ENCODE data around the gene MAP7D2. TPM values are rescaled to one million over a fixed set of nuclear protein-coding genes. Genes with fewer than 3 reads are reported as not detected.

Gene MAP7D2
- total RNA-seq, 1 experiment from 2014 or later = 0.91 TPM

DNA sequence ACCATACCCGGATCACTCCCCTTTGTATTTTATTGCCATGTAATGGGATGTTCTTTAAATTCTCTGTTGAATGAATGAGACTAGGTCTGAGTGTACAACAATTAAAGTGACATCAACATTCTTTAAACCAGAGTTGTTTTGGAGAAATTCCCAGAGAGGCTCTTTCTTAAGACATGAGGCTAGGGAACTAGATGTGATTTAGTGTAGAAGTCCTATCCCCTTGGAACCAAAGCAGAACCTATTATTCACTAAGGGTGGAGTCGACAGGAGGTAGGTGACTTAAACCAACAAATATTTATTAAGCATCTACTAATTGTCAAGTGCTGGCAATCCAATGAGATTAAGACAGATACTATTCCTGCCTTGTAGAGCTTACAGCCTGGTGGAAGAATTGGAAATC, 23.3 kb upstream of the MAP7D2 start:
- H3K9me3 ChIP-seq (ENCODE audit: low read length) = no peaks in the 10 kb centered on the region
- peaks cover 50% of the 10 kb centered on the region for H4K20me1 ChIP-seq (ENCODE audit: low read length)
- intact Hi-C loops (cut with micrococcal nuclease) = no loop called here
- peak overlapping the region; percentile 96; the same call in 1 of the 2 replicates for H3K9ac ChIP-seq (ENCODE audit: low read length)
- DNase-seq (peak; percentile 43), ATAC-seq (0 out of 2 replicates have a peak, but pooled peaks have one; percentile 1)
- H3K4me1 ChIP-seq (ENCODE audit: insufficient read depth, low read length) = peaks cover 34% of the 10 kb centered on the region
- peak overlapping the region; percentile 100 for H3K4me3 ChIP-seq (ENCODE audit: low read length)
- no peaks in the 10 kb centered on the region for H3F3A ChIP-seq (ENCODE audit: low read length, unreplicated experiment)
- ChIA-PET POLR2A (ENCODE audit: unreplicated experiment) (no interaction called here), CTCF (interaction anchor here (0.5 kb wide), 1 partner anchor 63 kb away, joined by 5 read pairs; no protein-coding TSS in a partner anchor)
- no peaks in the 10 kb centered on the region for H3K9me2 ChIP-seq (replicated peaks; ENCODE audit: low read length)
- BruUV-seq (replicated peaks) = no TSS peak
- peaks cover 50% of the 10 kb centered on the region for H3K36me3 ChIP-seq (ENCODE audit: low read depth, low read length)
- no peaks in the 10 kb centered on the region for H3K27me3 ChIP-seq (ENCODE audit: low read length)
- H3K79me2 ChIP-seq (ENCODE audit: low read length) = peaks cover 64% of the 10 kb centered on the region
- no peak overlapping the region for H3K27ac ChIP-seq (ENCODE audit: low read length)
- no peak overlapping the region for H2AFZ ChIP-seq (ENCODE audit: low read length)
- TF ChIP-seq EZH2phosphoT487 (IDR thresholded peaks at IDR 0.05; ENCODE audit: borderline replicate concordance, low read length) = no peak
- TF ChIP-seq EZH2 (IDR thresholded peaks at IDR 0.05; ENCODE audit: low read length, unreplicated experiment) = no peak
- TF ChIP-seq, protein P1, sequence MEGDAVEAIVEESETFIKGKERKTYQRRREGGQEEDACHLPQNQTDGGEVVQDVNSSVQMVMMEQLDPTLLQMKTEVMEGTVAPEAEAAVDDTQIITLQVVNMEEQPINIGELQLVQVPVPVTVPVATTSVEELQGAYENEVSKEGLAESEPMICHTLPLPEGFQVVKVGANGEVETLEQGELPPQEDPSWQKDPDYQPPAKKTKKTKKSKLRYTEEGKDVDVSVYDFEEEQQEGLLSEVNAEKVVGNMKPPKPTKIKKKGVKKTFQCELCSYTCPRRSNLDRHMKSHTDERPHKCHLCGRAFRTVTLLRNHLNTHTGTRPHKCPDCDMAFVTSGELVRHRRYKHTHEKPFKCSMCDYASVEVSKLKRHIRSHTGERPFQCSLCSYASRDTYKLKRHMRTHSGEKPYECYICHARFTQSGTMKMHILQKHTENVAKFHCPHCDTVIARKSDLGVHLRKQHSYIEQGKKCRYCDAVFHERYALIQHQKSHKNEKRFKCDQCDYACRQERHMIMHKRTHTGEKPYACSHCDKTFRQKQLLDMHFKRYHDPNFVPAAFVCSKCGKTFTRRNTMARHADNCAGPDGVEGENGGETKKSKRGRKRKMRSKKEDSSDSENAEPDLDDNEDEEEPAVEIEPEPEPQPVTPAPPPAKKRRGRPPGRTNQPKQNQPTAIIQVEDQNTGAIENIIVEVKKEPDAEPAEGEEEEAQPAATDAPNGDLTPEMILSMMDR (conservative IDR thresholded peaks at IDR 0.05; ENCODE audit: low read depth, low read length) = no peak
- peak overlapping the region; percentile 98 for H3K4me2 ChIP-seq (ENCODE audit: low read length)

DNA sequence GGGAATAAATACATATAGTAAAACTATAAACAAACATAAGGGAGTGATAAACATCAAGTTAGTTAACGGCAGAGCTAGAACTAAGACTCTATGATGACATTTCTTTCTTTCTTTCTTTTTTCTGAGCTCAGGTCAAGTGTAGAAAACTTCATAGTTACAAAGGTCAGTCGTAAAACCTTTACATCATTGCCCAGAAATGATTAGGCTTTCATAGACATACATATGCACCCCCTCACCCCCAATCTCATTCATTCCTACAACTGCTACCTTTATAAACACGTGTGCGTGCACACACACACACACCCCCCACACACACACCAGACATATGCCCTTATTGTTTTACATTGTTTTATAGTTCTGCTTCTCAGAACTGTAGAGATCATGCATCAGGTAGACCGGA, 19.2 kb upstream of the MAP7D2 start:
- DNase-seq = no peak
- peaks cover 56% of the 10 kb centered on the region for H4K20me1 ChIP-seq (ENCODE audit: low read length)
- no peak overlapping the region for H3K9ac ChIP-seq (ENCODE audit: low read length)
- peaks cover 63% of the 10 kb centered on the region for H3K79me2 ChIP-seq (ENCODE audit: low read length)
- CTCF ChIA-PET = no interaction called here
- no TSS peak for BruUV-seq (replicated peaks)
- H3F3A ChIP-seq (ENCODE audit: low read length, unreplicated experiment) = no peaks in the 10 kb centered on the region
- H3K9me3 ChIP-seq (ENCODE audit: low read length) = no peaks in the 10 kb centered on the region
- POLR2A ChIA-PET (ENCODE audit: unreplicated experiment) = no interaction called here
- H3K4me3 ChIP-seq (ENCODE audit: low read length) = no peak overlapping the region
- H3K27ac ChIP-seq (ENCODE audit: low read length) = no peak overlapping the region
- ATAC-seq = no peak
- H3K27me3 ChIP-seq (ENCODE audit: low read length) = no peaks in the 10 kb centered on the region
- peaks cover 82% of the 10 kb centered on the region for H3K36me3 ChIP-seq (ENCODE audit: low read depth, low read length)
- TF ChIP-seq EZH2phosphoT487 (IDR thresholded peaks at IDR 0.05; ENCODE audit: borderline replicate concordance, low read length) (no peak), EZH2 (IDR thresholded peaks at IDR 0.05; ENCODE audit: low read length, unreplicated experiment) (no peak)
- TF ChIP-seq, protein P1 (conservative IDR thresholded peaks at IDR 0.05; ENCODE audit: low read depth, low read length) = no peak
- H3K4me1 ChIP-seq (ENCODE audit: insufficient read depth, low read length) = peaks cover 23% of the 10 kb centered on the region
- no peaks in the 10 kb centered on the region for H3K9me2 ChIP-seq (replicated peaks; ENCODE audit: low read length)
- H3K4me2 ChIP-seq (ENCODE audit: low read length) = no peak overlapping the region
- no peak overlapping the region for H2AFZ ChIP-seq (ENCODE audit: low read length)
- intact Hi-C loops (cut with micrococcal nuclease) = no loop called here

- no TSS peak for BruUV-seq (replicated peaks)
- peaks cover 5% of the 10 kb centered on the region; the same call in 1 of the 2 replicates for H3K4me1 ChIP-seq (ENCODE audit: insufficient read depth, low read length)
- H3K4me3 ChIP-seq (ENCODE audit: low read length) = no peak overlapping the region
- no peak overlapping the region for H3K4me2 ChIP-seq (ENCODE audit: low read length)
- H3K27me3 ChIP-seq (ENCODE audit: low read length) = no peaks in the 10 kb centered on the region
- DNase-seq (no peak), ATAC-seq (no peak)
- no peak overlapping the region for H3K27ac ChIP-seq (ENCODE audit: low read length)
- H3K36me3 ChIP-seq (ENCODE audit: low read depth, low read length) = peaks cover 78% of the 10 kb centered on the region
- TF ChIP-seq EZH2phosphoT487 (IDR thresholded peaks at IDR 0.05; ENCODE audit: borderline replicate concordance, low read length) = no peak
- TF ChIP-seq EZH2 (IDR thresholded peaks at IDR 0.05; ENCODE audit: low read length, unreplicated experiment) = no peak
- TF ChIP-seq, protein P1 (conservative IDR thresholded peaks at IDR 0.05; ENCODE audit: low read depth, low read length) = no peak
- no peak overlapping the region for H3K9ac ChIP-seq (ENCODE audit: low read length)
- no peaks in the 10 kb centered on the region for H3K9me2 ChIP-seq (replicated peaks; ENCODE audit: low read length)
- no peak overlapping the region for H2AFZ ChIP-seq (ENCODE audit: low read length)
- ChIA-PET POLR2A (ENCODE audit: unreplicated experiment) (no interaction called here), CTCF (no interaction called here)
- peaks cover 37% of the 10 kb centered on the region for H4K20me1 ChIP-seq (ENCODE audit: low read length)
- intact Hi-C loops (cut with micrococcal nuclease) = no loop called here
- H3K79me2 ChIP-seq (ENCODE audit: low read length) = peaks cover 33% of the 10 kb centered on the region
- no peaks in the 10 kb centered on the region for H3K9me3 ChIP-seq (ENCODE audit: low read length)
- H3F3A ChIP-seq (ENCODE audit: low read length, unreplicated experiment) = peaks cover 9% of the 10 kb centered on the region
Measured at GRCh38 chrX:20132666-20133065, 16.0 kb upstream of the MAP7D2 start.
